OCI-LY7 (cell line): ENCODE measurements around the gene FHIT. TPM values are rescaled to one million over a fixed set of nuclear protein-coding genes. Genes with fewer than 3 reads are reported as not detected.

Experiments used
- BruUV-seq: library from RNA; stranded (reverse); fragments of 400-500 nt; replicated peaks from 2 replicates; lab custom pipeline; 2021; lab: Mats Ljungman, UMichigan
- CTCF ChIA-PET: fragments of 300-600 bp; sonication (Branson Sonifier 250); formaldehyde crosslinking; loops from one replicate; lab custom pipeline; 2022; ENCODE audit warnings: antibody characterized with exemption; ENCODE audit not compliant: unreplicated experiment; lab: Charles Lee
- POLR2A ChIA-PET: fragments of 300-600 bp; sonication (Branson Sonifier 250); formaldehyde crosslinking; loops from one replicate; lab custom pipeline; 2022; ENCODE audit warnings: antibody characterized with exemption; lab: Charles Lee
- DNase-seq: peaks from one replicate; pipeline ENCODE4 v3.0.0-alpha.2; 2015; ENCODE audit warnings: low spot score
- H2AFZ ChIP-seq: fragments of 200-600 bp; sonication (generic), shearing (Covaris generic); 2 replicates; pipeline ENCODE4 v1.6.1; 2014; ENCODE audit warnings: mild to moderate bottlenecking, antibody characterized with exemption, low read length, moderate library complexity
- H3K27ac ChIP-seq: fragments of 200-600 bp; sonication (generic); 2 replicates; pipeline ENCODE4 v1.5.1; 2014; ENCODE audit warnings: mixed run types, low read depth, mild to moderate bottlenecking, moderate library complexity, low read length, inconsistent platforms; ENCODE audit not compliant: poor library complexity, severe bottlenecking
- H3K36me3 ChIP-seq: fragments of 200-600 bp; sonication (generic); 2 replicates; pipeline ENCODE4 v1.6.1; 2014; ENCODE audit warnings: mild to moderate bottlenecking, antibody characterized with exemption, low read length, moderate library complexity, mixed read lengths; ENCODE audit not compliant: insufficient read depth
- H3K4me1 ChIP-seq: fragments of 200-600 bp; sonication (generic); 2 replicates; pipeline ENCODE4 v1.5.1; 2014; ENCODE audit warnings: mild to moderate bottlenecking, low read length; ENCODE audit not compliant: insufficient read depth, poor library complexity, severe bottlenecking
- H3K4me2 ChIP-seq: fragments of 200-600 bp; sonication (generic); 2 replicates; pipeline ENCODE4 v1.6.1; 2014; ENCODE audit warnings: mild to moderate bottlenecking, low read length
- H3K4me3 ChIP-seq: fragments of 200-600 bp; sonication (generic); 2 replicates; pipeline ENCODE4 v1.5.1; 2014; ENCODE audit warnings: mild to moderate bottlenecking, low read depth, low read length; ENCODE audit not compliant: poor library complexity, severe bottlenecking
- H3K79me2 ChIP-seq: fragments of 200-600 bp; sonication (generic); 2 replicates; pipeline ENCODE4 v1.6.1; 2016; ENCODE audit warnings: low read depth, mild to moderate bottlenecking, low read length, moderate library complexity, mixed read lengths; ENCODE audit not compliant: insufficient read depth
- H3K9me2 ChIP-seq: fragments of 200-600 bp; sonication (generic); 2 replicates; pipeline ENCODE4 v1.6.1; 2016; ENCODE audit warnings: mild to moderate bottlenecking, low read length, mixed read lengths; ENCODE audit not compliant: insufficient read depth
- H3K9me3 ChIP-seq: fragments of 200-600 bp; sonication (generic); 2 replicates; pipeline ENCODE4 v1.6.1; 2014; ENCODE audit warnings: mild to moderate bottlenecking, mixed run types, low read length, mixed read lengths
- H4K20me1 ChIP-seq: fragments of 200-600 bp; sonication (generic); 2 replicates; pipeline ENCODE4 v1.6.1; 2014; ENCODE audit warnings: mild to moderate bottlenecking, antibody characterized with exemption, low read length, moderate library complexity, mixed read lengths; ENCODE audit not compliant: insufficient read depth
- CTCF ChIP-seq: fragments of 200-600 bp; sonication (generic); conservative IDR thresholded peaks from 2 replicates; pipeline ENCODE4 v1.5.1; 2014; ENCODE audit warnings: mild to moderate bottlenecking, antibody characterized with exemption, low read length, moderate library complexity, mixed read lengths
- EZH2phosphoT487 ChIP-seq: fragments of 200-600 bp; sonication (generic); IDR thresholded peaks from 2 replicates; pipeline ENCODE4 v1.6.1; 2018; ENCODE audit warnings: low read depth, borderline replicate concordance, mild to moderate bottlenecking, mixed run types, antibody characterized with exemption, low read length, moderate library complexity, mixed read lengths
- intact Hi-C: fragments of 100-400 bp; cut with micrococcal nuclease; formaldehyde crosslinking; loops from one replicate; pipeline ENCODE4 v1.10.0; 2022; ENCODE audit not compliant: unreplicated experiment
- total RNA-seq, 2 experiments: library from RNA; depleted of rRNA in 1 of 2; stranded (reverse); fragments of >200 nt in 1 of 2; shearing (Covaris generic) in 1 of 2; gene quantifications; 2 replicates each; pipeline ENCODE4 v1.2.3, GENCODE V29; 2014 to 2022

The FHIT gene
- total RNA-seq, 2 experiments from 2014 or later: 5.0 to 10.9 TPM

DNA sequence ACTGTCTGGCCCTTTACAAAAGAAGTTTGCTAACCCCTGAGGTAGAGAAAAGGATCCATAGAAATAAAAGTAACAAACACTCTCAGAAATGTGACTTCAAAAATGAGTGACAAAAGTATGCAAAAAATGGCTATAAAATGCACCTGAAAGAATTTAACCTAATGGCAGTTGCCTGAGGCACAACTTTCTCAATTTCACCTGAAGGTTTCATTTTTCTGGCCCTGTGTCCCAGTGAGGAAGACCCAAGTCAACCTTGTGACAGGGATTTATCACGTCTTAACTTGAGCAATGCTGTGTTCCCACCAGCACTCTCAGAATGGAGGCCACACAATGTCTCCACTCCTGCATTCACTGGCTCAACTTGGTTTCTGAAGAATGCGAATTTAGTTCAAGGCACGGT is 83.0 kb downstream of the FHIT start:
- no peaks in the 10 kb centered on the region for H4K20me1 ChIP-seq
- no peak for DNase-seq
- H3K4me3 ChIP-seq: no peak overlapping the region
- no peaks in the 10 kb centered on the region for H3K9me3 ChIP-seq
- intact Hi-C loops: no loop called here
- H2AFZ ChIP-seq: no peak overlapping the region
- H3K9me2 ChIP-seq: no peaks in the 10 kb centered on the region
- POLR2A ChIA-PET: no interaction called here
- no peaks in the 10 kb centered on the region for H3K36me3 ChIP-seq
- no peaks in the 10 kb centered on the region for H3K4me1 ChIP-seq
- TF ChIP-seq EZH2phosphoT487: no peak
- TF ChIP-seq CTCF: no peak
- no peak overlapping the region for H3K4me2 ChIP-seq
- BruUV-seq: no TSS peak
- CTCF ChIA-PET: no interaction called here
- no peak overlapping the region for H3K27ac ChIP-seq
- H3K79me2 ChIP-seq: no peaks in the 10 kb centered on the region

DNA sequence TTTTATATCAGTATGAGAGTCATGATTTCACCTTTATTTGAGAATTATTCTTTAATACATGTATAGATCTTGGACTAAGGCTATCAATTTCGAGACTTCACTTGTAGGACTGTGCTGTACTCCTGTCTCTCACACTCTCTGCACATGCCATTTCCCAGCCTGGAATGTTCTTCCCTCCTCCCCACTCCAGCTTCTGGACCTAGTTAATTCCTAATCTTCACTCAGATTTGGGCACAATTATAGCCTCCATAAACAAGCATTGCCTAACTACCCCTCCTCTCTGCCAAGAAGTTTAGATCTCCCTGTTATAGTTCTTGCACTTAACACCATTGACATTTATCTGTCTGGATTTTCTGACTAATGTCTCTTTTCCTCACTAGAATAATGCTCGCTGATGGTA is 88.3 kb downstream of the FHIT start:
- TF ChIP-seq CTCF: no peak
- no peak for TF ChIP-seq EZH2phosphoT487
- ChIA-PET CTCF (no interaction called here), POLR2A (no interaction called here)
- Histone ChIP-seq H3K9me3 (no peaks in the 10 kb centered on the region), H3K27ac (no peak overlapping the region), H4K20me1 (no peaks in the 10 kb centered on the region), H2AFZ (no peak overlapping the region), H3K36me3 (no peaks in the 10 kb centered on the region), H3K9me2 (no peaks in the 10 kb centered on the region), H3K4me1 (no peaks in the 10 kb centered on the region), H3K79me2 (no peaks in the 10 kb centered on the region), H3K4me3 (no peak overlapping the region), H3K4me2 (no peak overlapping the region)
- intact Hi-C loops: no loop called here
- BruUV-seq: no TSS peak
- no peak for DNase-seq

DNA sequence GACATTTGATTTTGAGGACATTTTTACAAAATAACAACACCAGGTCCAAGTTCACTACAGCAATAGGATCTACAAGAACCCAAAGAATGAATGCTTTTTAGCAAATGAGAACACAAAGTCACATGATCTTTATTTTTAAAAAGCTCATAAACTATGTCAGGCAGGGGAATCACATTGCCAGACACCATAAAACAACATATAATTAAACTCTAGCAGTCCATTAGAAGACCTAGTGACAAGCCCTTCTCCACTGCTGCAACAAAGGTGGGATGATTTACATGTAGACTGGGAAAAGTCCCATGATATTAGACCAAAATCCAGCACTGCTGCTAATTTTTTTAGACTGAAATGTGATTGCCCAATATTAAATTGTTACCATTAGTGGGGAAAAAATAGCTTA is 92.6 kb downstream of the FHIT start:
- Histone ChIP-seq H2AFZ (no peak overlapping the region), H3K4me1 (no peaks in the 10 kb centered on the region), H3K9me2 (no peaks in the 10 kb centered on the region), H3K4me2 (no peak overlapping the region), H4K20me1 (no peaks in the 10 kb centered on the region), H3K27ac (no peak overlapping the region), H3K4me3 (no peak overlapping the region), H3K9me3 (no peaks in the 10 kb centered on the region), H3K79me2 (no peaks in the 10 kb centered on the region), H3K36me3 (no peaks in the 10 kb centered on the region)
- no TSS peak for BruUV-seq
- ChIA-PET POLR2A (no interaction called here), CTCF (no interaction called here)
- intact Hi-C loops: no loop called here
- no peak for TF ChIP-seq EZH2phosphoT487
- no peak for TF ChIP-seq CTCF
- no peak for DNase-seq
